MCF 10A (cell line): ENCODE measurements around the gene KIZ. TPM values are rescaled to one million over a fixed set of nuclear protein-coding genes. Genes with fewer than 3 reads are reported as not detected.

Source experiments
- BruUV-seq: library from RNA; stranded (reverse); fragments of 400-500 nt; replicated peaks from 2 replicates; lab custom pipeline; 2021; lab: Mats Ljungman, UMichigan
- CTCF ChIA-PET: fragments of 300-600 bp; sonication (Branson Sonifier 250); formaldehyde crosslinking; extraction: SDS; loops from one replicate; lab custom pipeline; 2021; ENCODE audit warnings: antibody characterized with exemption, inconsistent platforms; lab: Yijun Ruan, JAX
- POLR2A ChIA-PET: fragments of 300-600, 350-650 bp; sonication (Branson Sonifier 250); formaldehyde crosslinking; extraction: SDS; loops from one replicate; lab custom pipeline; 2020; ENCODE audit warnings: antibody characterized with exemption, inconsistent platforms; lab: Yijun Ruan, JAX
- DNase-seq: peaks from one replicate; pipeline ENCODE4 v3.0.0-alpha.2; 2018; ENCODE audit not compliant: unreplicated experiment
- H3K27ac Mint-ChIP-seq: one replicate; pipeline ENCODE4 v1.8.0; 2022; ENCODE audit warnings: mild to moderate bottlenecking, low read depth, mixed read lengths; ENCODE audit not compliant: unreplicated experiment
- H3K27me3 Mint-ChIP-seq: one replicate; pipeline ENCODE4 v1.8.0; 2022; ENCODE audit warnings: mixed read lengths; ENCODE audit not compliant: insufficient read depth, unreplicated experiment
- H3K36me3 Mint-ChIP-seq: one replicate; pipeline ENCODE4 v1.8.0; 2022; ENCODE audit warnings: mild to moderate bottlenecking, moderate library complexity, mixed read lengths; ENCODE audit not compliant: insufficient read depth, unreplicated experiment
- H3K4me1 Mint-ChIP-seq: one replicate; pipeline ENCODE4 v1.8.0; 2022; ENCODE audit warnings: mixed read lengths; ENCODE audit not compliant: insufficient read depth, unreplicated experiment
- H3K4me3 Mint-ChIP-seq: one replicate; pipeline ENCODE4 v1.8.0; 2022; ENCODE audit warnings: mild to moderate bottlenecking, moderate library complexity, mixed read lengths; ENCODE audit not compliant: unreplicated experiment
- H3K9me3 Mint-ChIP-seq: one replicate; pipeline ENCODE4 v1.8.0; 2022; ENCODE audit warnings: mixed read lengths; ENCODE audit not compliant: unreplicated experiment
- intact Hi-C: fragments of 100-400 bp; cut with micrococcal nuclease; formaldehyde crosslinking; loops from 2 replicates; pipeline ENCODE4 v1.14.1; 2022
- total RNA-seq: library from RNA; stranded (reverse); gene quantifications from 2 replicates; pipeline ENCODE4 v1.2.3, GENCODE V29; 2022
- TF ChIP-seq, protein P1 (sequence below): fragments of 200-600 bp; IDR thresholded peaks from one replicate; pipeline ENCODE4 v1.8.0; 2022; ENCODE audit warnings: antibody characterized with exemption, mild to moderate bottlenecking; ENCODE audit not compliant: unreplicated experiment

The KIZ gene
- total RNA-seq, 1 experiment from 2014 or later = 56.1 TPM

DNA sequence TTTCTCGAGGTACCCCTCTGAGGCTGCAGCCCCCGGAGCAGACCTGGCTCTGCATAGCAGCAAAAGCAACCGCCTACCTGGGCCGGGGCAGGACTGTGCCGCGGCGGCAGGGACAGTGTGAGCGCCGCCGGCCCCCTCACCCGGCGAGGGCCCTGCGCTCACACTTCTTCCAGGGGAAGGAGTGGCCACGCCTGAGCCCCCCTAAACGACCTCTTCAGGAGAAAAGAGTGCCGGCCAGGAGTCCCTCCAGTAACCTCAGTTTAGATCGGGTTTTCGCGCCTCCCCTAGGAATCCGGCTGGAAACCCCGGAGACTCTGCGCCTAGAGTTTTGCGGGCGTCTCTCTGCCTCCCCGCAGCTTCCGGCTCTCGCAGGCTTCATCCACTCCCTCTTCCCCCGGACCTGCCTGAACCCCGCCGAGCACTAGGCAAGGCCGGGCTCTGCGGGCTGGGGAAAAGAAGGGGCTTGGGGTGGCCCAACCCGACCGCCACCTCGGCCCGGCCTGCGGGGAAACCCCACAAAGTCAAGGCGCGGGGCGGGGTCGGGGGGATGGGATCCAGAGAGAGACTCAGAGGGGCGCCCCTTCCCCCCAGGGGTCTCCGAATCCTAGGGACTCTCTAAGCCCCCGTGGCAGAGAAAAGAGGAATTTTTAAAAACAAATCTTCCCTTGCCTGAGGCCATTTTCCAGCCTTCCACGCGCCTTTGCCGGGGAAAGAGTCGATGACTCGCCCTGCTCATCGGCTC is 20.3 kb upstream of the KIZ start:
- TF ChIP-seq, protein P1, sequence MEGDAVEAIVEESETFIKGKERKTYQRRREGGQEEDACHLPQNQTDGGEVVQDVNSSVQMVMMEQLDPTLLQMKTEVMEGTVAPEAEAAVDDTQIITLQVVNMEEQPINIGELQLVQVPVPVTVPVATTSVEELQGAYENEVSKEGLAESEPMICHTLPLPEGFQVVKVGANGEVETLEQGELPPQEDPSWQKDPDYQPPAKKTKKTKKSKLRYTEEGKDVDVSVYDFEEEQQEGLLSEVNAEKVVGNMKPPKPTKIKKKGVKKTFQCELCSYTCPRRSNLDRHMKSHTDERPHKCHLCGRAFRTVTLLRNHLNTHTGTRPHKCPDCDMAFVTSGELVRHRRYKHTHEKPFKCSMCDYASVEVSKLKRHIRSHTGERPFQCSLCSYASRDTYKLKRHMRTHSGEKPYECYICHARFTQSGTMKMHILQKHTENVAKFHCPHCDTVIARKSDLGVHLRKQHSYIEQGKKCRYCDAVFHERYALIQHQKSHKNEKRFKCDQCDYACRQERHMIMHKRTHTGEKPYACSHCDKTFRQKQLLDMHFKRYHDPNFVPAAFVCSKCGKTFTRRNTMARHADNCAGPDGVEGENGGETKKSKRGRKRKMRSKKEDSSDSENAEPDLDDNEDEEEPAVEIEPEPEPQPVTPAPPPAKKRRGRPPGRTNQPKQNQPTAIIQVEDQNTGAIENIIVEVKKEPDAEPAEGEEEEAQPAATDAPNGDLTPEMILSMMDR = no peak
- intact Hi-C loops = no loop called here
- no peak for DNase-seq
- no peaks in the 10 kb centered on the region for H3K4me1 Mint-ChIP-seq
- BruUV-seq = no TSS peak
- no peak overlapping the region for H3K27ac Mint-ChIP-seq
- H3K4me3 Mint-ChIP-seq = no peak overlapping the region
- ChIA-PET CTCF (interaction anchor here (1.3 kb wide), 1 partner anchor 10 kb away, joined by 4 read pairs; no protein-coding TSS in a partner anchor), POLR2A (no interaction called here)
- H3K9me3 Mint-ChIP-seq = no peaks in the 10 kb centered on the region
- H3K36me3 Mint-ChIP-seq = no peaks in the 10 kb centered on the region
- peaks cover 11% of the 10 kb centered on the region for H3K27me3 Mint-ChIP-seq

DNA sequence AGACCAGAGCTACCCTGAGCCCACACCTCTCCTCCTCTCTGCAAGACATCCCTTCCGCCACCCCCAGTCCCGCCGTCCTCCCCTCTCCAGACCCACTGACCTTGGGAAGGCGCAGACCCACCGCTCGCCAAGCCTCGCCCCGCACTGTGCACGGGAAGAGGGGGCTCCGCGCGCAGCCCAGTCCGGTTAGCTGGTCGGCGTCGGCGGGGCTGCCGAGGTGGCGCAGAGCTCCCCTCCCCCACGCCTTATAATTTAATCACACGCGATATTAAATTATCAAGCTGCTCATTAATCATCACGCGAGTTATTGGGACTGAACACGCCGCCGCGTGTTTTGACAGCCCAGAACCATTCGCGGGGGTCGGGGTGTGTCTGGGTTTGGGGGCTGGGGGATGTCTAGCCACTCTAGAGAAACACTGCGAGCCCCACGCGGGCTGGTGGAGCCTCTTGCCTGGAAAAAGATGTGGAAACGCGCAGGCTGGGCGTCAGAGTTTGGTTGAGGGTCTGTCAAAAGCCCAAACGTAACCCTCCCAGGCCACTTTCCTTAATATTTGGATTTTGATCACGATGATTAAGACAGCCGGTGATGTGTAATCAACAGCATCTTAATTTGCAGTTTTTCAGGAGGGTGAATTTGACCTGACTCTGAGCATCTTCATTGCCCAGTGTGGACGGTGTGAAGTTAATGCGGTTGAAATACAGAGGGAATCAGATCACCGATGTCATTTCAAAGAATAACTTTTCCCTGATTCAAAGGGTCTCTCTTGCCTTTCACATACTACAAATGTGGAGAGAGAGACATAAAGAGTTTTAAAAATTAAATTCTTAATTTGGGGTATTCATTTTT is 19.5 kb upstream of the KIZ start, which contains the start of gene LINC00237:
LINC00237 (minus strand) TSS at position 188 of the 847 bp plus-strand sequence.
- Mint-ChIP-seq H3K9me3 (no peaks in the 10 kb centered on the region), H3K27me3 (peaks cover 11% of the 10 kb centered on the region), H3K4me1 (no peaks in the 10 kb centered on the region), H3K27ac (no peak within 1 kb of the TSS), H3K36me3 (no peaks in the 10 kb centered on the region), H3K4me3 (no peak within 1 kb of the TSS)
- TF ChIP-seq, protein P1 = no peak
- POLR2A ChIA-PET = no interaction called here
- BruUV-seq = no TSS peak
- CTCF ChIA-PET = interaction anchor here (1.3 kb wide), 1 partner anchor 9 kb away, joined by 4 read pairs; no protein-coding TSS in a partner anchor
- intact Hi-C loops = no loop called here
- DNase-seq = no peak

DNA sequence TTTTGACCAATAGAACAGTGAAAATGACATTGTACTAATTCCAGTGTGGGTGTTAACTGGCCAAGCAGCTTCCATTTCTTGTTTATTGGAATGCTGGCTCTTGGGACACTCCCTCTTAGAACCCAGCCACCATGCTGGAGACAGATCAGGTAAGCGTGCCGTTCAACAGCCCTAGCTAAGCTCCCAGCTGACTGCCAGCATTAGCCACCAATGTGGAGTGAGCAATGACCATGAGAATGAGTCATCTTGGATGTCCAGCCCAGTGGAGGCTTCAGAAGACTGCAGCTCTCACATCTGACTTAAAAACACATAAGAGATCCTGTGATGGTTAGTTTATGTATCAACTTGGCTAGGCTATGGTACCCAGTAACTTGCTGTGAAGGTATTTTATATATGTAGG is 16.7 kb upstream of the KIZ start:
- H3K27ac Mint-ChIP-seq = no peak overlapping the region
- intact Hi-C loops = no loop called here
- POLR2A ChIA-PET = no interaction called here
- CTCF ChIA-PET = interaction anchor here (0.7 to 1.6 kb wide), 3 partner anchors 17 to 246 kb away, joined by 3 to 4 read pairs (median 4); partner anchors contain the start of gene KIZ
- no peaks in the 10 kb centered on the region for H3K9me3 Mint-ChIP-seq
- peaks cover 11% of the 10 kb centered on the region for H3K27me3 Mint-ChIP-seq
- TF ChIP-seq, protein P1 = no peak
- no TSS peak for BruUV-seq
- no peaks in the 10 kb centered on the region for H3K4me1 Mint-ChIP-seq
- no peaks in the 10 kb centered on the region for H3K36me3 Mint-ChIP-seq
- DNase-seq = peak; percentile 7
- no peak overlapping the region for H3K4me3 Mint-ChIP-seq

DNA sequence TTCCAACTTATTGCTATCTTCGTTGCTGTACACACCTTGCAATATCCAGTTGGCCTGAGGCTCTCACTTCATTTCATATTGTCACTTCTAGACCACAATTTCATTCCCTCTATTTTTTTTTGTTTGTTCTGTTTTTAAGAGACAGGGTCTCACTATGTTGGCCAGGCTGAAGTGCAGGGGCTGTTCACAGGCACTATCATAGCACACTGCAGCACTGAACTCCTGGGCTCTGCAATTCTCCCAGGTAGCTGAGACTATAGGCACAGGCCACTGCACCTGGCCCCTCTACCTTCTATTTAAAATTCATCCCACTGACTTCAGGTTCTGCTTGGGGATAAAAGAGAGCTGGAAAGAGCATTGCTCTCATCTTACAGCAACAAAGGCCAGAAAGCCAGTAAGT is 15.1 kb upstream of the KIZ start:
- no peaks in the 10 kb centered on the region for H3K9me3 Mint-ChIP-seq
- no peaks in the 10 kb centered on the region for H3K36me3 Mint-ChIP-seq
- POLR2A ChIA-PET = interaction anchor here (0.7 kb wide), 1 partner anchor 14 kb away, joined by 3 read pairs; no protein-coding TSS in a partner anchor
- CTCF ChIA-PET = no interaction called here
- no peak overlapping the region for H3K27ac Mint-ChIP-seq
- no peak overlapping the region for H3K4me3 Mint-ChIP-seq
- intact Hi-C loops = no loop called here
- H3K4me1 Mint-ChIP-seq = no peaks in the 10 kb centered on the region
- DNase-seq = no peak
- peaks cover 11% of the 10 kb centered on the region for H3K27me3 Mint-ChIP-seq
- TF ChIP-seq, protein P1 = no peak
- BruUV-seq = no TSS peak
